WTC11 (cell line): ENCODE results near the gene ZNF878.

Experiments
- CTCF ChIP-seq: fragments of 200-600 bp; IDR thresholded peaks from 2 replicates; pipeline ENCODE4 v1.8.0; 2022; ENCODE audit warnings: antibody characterized with exemption
- MAX ChIP-seq: sonication (generic); formaldehyde crosslinking; IDR thresholded peaks from 2 replicates; pipeline ENCODE4 v1.8.0; 2022; ENCODE audit warnings: mild to moderate bottlenecking, missing genetic modification reagents
- TCF7 ChIP-seq: sonication (generic); formaldehyde crosslinking; IDR thresholded peaks from 2 replicates; pipeline ENCODE4 v1.8.0; 2022; ENCODE audit warnings: mild to moderate bottlenecking, low read depth, missing genetic modification reagents, moderate library complexity

GRCh38 chr19:12090807-12091206 is 38.0 kb upstream of the ZNF878 start:
- TF ChIP-seq MAX (CRISPR knock-in tag) (no peak), TCF7 (CRISPR knock-in tag) (no peak), CTCF (peak; percentile 73)
